NCI-H82 treated with DMSO at 0.1 percent for 48 hours (cell line): ENCODE results near the gene TPGS2.
"Not testable (repeated sequence)": the region's sequence is repeated elsewhere in the genome, so short reads cannot be mapped to it uniquely, and the experiment has no call there.

Experiments
- DNase-seq: peaks from one replicate; lab custom pipeline; 2025; ENCODE audit not compliant: unreplicated experiment; lab: John Stamatoyannopoulos, UW

TPGS2 gene

DNA sequence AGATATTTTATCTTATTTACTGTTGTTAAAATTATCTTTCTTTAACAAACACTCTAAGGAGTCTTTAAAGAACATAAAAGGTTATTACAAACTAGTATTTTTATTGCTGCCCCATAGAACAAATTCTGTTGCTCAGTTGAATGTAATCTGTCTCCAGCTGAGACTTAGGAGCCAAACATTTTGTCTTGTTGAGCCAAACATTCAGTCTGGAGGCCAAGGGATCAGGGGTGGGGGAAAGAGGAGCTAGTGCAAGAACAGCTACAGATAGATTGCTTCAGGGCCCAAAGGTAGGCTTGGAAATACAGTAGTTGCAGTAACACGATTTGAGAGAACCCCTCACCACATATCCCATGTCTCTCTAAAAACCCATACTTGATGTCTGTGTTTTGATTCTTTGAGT lies 51.2 kb downstream of the TPGS2 start:
- no peak for DNase-seq

- DNase-seq: no peak
These were observed 52.2 kb downstream of the TPGS2 start for GRCh38 chr18:36776650-36777049.

DNA sequence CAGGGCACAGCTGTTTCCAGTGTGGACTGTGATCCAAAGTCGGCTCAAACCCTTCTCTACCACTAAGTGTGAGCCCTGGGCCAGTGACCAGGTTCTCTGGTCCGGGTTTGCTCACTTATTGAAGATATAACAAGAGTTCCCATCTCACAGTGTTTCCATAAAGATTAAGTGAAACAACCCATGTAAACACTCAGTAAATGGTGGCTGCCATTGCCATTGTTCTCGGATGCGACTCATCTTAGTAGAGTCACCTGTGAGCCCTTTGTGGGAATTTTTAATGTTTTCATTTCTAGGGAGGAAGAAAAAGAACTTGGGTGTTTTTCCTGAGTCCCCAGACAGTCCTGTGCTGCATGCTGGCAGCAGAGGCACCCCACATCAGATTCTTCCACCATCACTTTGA lies 53.4 kb downstream of the TPGS2 start:
- no peak for DNase-seq

DNA sequence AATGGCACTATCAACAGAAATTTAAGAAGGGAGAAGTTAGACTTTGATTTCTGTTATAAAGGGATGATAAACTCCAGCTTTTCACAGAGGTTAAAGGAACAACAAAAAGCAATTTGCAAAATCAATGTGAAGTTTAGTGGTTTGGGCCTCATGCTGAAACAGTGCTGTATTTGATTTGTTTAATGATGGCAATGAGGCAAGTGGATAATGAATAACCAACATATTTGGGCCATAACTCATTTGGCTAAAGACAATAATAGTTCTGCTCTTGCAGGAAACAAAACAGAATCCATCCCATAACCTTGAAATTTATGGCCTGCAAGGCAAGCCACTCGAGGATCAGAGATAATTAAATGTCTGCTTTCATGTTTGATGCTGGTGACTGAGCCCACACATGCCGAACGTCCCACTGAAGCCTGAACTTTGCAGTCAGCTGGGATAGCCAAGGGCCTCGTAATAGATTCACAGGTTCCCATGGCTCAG lies 56.5 kb downstream of the TPGS2 start:
- no peak for DNase-seq

GRCh38 chr18:36771245-36771644 lies 57.6 kb downstream of the TPGS2 start:
- DNase-seq: no peak

DNA sequence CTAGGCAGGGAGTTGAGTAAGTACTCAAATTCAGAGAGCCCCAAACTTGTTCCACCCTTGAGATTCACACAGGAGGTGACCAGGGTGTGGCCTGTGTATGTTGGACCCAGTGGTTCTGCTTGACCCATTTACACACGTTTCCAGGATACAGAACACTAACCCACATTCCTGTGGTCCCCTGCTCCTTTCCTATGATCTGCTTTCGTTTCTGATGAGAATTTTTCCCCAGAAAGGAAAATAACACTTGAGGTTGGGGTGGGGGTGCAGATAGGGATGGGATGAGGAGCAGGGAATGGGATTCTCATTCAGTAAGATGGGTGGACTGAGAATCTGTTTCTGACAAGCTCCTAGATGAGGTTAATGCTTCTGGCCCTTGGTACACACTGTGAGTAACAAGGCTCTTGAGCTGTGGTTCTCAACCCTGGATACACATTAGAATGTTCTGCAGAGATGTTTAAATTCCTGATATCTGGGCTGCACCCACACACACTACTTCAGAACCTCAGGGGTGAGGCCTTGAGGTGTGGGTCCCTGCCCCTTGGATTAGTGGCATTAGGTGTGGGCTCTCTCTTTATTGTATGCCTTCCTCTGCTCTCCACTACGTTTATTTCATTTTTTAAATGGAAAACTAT lies 58.4 kb downstream of the TPGS2 start:
- no peak for DNase-seq

DNA sequence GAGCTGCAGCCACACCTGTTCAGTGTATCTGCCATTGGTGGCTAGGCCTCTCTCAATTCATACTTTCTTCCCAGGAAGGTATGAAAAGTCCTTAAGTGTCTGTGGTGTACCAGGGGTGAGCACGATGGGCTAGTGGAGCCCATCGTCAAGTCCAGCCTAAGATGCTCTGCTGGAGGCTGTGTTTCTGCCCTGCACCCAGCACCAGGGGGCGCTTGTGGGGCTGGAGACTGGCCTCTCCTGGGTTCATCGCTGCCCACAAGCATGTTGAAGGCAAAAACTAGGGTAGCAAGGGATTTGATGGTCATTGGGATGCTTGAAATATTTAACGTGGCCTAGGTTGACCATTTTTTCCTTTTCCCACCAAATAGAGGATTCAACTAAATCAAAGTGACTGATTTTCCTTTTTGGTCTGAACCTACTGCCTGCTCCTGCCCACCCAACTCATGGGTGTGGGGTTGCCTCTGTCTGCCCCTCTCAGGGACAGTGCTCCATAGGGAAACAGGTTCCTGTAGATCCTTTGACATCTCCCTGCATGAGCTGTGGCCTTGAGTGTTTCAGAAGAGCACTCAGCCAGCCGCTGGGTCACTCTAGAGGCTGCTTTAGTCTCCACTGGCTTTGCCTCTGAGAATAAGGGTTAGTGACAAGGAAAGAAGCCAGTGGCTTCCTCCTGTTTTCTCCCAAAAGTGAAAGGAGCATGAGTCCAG lies 59.0 kb downstream of the TPGS2 start:
- DNase-seq: no peak

- no peak for DNase-seq
These were observed 59.6 kb downstream of the TPGS2 start for GRCh38 chr18:36769172-36769571.

DNA sequence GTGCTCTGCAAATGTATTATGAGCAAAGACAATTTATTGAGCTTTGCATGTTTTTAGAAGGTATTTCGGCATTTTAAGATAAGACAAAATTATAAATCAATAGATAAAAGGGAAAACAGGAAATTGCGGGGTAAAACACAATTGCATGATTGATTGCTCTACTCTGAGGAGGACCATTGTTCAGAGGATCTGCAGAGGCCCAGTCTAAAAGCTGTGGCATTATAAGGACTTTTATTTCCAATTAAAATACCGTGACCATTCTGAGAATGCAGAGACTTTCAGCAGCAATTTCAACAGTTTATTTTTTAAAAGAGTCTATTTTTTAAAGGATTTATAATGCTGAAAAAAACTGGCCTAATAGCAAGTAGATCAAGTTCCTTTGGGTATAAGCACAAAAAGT lies 62.0 kb downstream of the TPGS2 start:
- DNase-seq: no peak

GRCh38 chr18:36762965-36763364 lies 65.8 kb downstream of the TPGS2 start:
- DNase-seq: not testable (repeated sequence)

DNA sequence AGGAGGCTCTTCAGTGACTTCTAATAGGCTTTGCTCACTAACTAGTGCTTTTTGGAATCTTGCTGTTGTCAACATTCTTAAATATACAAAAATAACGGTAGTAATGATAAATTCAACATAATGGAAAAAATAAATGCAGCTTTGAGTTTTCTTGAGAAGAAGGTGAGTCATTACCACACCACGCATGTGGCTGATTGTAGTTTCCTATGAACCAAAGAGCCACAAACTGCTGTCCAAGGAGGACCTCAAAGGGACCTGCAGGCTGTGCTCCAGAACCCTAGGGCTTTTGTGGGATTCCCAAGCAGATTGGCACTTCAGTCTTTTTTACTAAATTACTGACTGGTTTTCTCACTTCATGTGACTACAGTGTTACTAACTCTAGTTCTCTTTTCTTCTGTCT lies 66.7 kb downstream of the TPGS2 start:
- no peak for DNase-seq

GRCh38 chr18:36761186-36761698 lies 67.6 kb downstream of the TPGS2 start:
- DNase-seq: no peak

DNA sequence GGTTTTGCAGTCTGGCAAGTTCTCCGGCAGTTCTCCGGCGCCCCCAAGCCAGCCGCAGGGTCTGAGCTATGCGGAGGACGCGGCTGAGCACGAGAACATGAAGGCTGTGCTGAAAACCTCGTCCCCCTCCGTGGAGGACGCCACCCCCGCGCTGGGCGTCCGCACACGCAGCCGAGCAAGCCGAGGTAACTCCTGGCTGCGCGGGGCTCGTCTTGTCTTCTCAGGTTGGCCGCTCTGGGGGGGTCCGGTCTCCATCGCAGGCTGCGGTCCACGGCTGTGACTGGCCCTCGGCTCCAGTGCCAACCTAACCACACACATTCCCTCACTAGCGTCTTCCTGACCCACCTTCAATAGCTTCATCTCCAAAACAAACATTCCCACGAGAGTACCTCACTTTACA lies 68.2 kb downstream of the TPGS2 start:
- no peak for DNase-seq

DNA sequence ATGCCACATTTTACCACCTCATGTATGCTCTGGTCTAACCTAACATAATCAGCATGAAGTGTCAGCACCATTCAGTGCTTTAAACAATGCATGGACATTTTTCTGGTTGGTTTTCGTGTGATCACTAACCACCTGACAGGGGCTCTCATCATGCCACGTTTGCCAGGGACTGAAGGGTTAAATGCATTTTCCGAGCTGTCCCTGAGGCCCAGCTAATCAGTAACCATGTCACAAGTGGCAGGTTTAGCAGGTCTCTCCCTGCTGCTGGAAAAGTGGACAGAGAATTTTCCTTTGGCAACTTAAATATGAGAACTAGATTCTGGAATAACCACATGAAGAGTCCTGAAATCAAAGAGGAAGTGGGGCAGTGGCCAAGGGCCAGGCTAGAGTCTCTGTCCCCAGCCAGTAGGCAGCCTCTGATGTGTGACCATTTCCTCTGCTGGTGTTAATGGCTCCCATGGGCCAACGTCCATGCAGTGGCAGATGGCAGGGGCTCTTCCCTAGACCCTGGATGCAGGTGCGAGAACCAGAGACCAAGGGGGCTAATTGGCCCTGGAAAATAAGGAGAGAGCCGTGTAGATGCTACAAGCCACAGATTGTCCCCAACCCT lies 69.5 kb downstream of the TPGS2 start:
- DNase-seq: no peak

- DNase-seq: no peak
These were observed 70.2 kb downstream of the TPGS2 start for GRCh38 chr18:36758623-36759022.

DNA sequence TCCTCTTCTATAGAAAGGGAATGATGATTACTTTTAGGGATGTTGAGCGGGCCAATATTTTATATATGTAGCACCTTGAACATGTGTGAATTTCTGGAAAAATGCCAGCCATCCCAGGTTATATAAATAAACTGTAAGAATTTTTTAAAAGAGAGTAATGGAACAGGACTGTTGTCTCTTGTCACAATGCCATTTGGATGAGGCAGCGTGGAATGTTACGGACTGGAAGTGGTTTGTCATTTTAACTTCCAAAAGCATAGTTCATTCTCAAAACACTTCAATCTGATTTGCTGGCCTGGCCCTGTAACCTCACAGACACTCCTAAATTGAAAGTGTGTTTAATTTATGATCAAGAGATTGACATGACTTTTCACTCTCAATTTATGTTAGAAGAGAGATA lies 70.8 kb downstream of the TPGS2 start:
- no peak for DNase-seq

DNA sequence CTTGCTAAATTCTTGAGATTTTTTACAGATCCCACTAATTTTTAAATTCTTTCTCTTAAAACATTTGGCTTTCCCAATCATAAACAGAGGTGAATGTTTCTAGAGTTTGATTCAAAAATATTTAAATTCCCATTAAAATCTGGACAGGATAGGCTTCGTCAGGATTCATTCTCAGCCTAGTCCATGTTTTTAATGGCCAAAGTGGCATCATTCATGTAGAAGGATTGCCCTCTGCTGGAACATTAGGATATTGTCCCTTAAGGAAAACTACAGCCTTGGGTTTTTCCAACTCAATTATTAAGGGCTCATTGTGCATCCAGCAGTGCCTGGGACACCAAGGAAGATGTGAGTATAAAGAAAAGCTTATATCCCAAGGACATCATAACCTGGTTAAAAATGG lies 71.7 kb downstream of the TPGS2 start:
- no peak for DNase-seq

DNA sequence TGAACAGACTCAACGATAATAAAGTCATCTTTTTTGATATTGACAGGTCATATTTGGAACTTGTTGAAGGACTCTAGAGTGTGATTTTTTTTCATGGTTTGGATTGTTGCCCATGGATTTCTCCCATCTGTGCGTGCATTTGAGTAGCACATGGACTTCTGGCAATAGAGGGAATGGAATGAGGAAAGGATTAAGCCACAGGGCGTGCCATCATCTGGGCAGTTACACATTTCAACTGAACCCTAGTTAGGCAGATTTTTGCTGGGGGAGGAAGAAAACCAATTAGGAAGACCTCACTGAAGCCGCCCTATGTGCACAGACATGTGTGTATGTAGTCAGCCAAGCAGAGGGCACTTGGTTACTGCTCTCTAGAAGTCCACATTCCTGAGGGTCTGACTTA lies 72.6 kb downstream of the TPGS2 start:
- DNase-seq: no peak

GRCh38 chr18:36752929-36753865 lies 75.6 kb downstream of the TPGS2 start:
- no peak for DNase-seq

GRCh38 chr18:36745219-36745975 lies 83.4 kb downstream of the TPGS2 start:
- DNase-seq: no peak
